CD4-positive, alpha-beta T cell (primary cell): Measurements from ENCODE around the gene WWOX. TPM values are rescaled to one million over a fixed set of nuclear protein-coding genes. Genes with fewer than 3 reads are reported as not detected.

ENCODE experiments used
- ATAC-seq: fragments of 200-7000 bp; cut with Tn5 transposase; one replicate; pipeline ENCODE4 v1.10.0; 2022; ENCODE audit warnings: mild to moderate bottlenecking; ENCODE audit not compliant: poor library complexity
- CTCF ChIA-PET: fragments of 350-600 bp; sonication (Branson Sonifier 250); formaldehyde crosslinking; loops from one replicate; lab custom pipeline; 2021; ENCODE audit warnings: antibody characterized with exemption, inconsistent platforms; lab: Charles Lee
- POLR2A ChIA-PET: fragments of 350-600 bp; sonication (Branson Sonifier 250); formaldehyde crosslinking; loops from one replicate; lab custom pipeline; 2021; ENCODE audit warnings: antibody characterized with exemption, inconsistent platforms; lab: Charles Lee
- DNase-seq, 14 experiments: peaks; one replicate each; pipeline ENCODE4 v3.0.0-alpha.2; 2013 to 2020; ENCODE audit warnings: mixed read lengths in 2 of 14
- H3K27ac ChIP-seq, 2 donors: one replicate each; pipeline versions ENCODE4 v1.5.1 to v1.7.0; 2013; ENCODE audit warnings: low read length in 2 of 2, low read depth in 1 of 2, mild to moderate bottlenecking in 1 of 2
- H3K27me3 ChIP-seq, 2 experiments: 1 replicate in 1 of 2; 2 replicates in 1 of 2; pipeline versions ENCODE4 v1.6.1 to v1.7.0; 2013; ENCODE audit warnings: low read length in 2 of 2, control low read depth in 1 of 2, mild to moderate bottlenecking in 1 of 2, moderate library complexity in 1 of 2; ENCODE audit not compliant: insufficient read depth in 2 of 2, control insufficient read depth in 1 of 2
- H3K36me3 ChIP-seq: one replicate; pipeline ENCODE4 v1.6.1; 2013; ENCODE audit warnings: low read length, control low read depth; ENCODE audit not compliant: insufficient read depth
- H3K4me1 ChIP-seq: one replicate; pipeline ENCODE4 v1.6.1; 2013; ENCODE audit warnings: low read length, control low read depth; ENCODE audit not compliant: insufficient read depth
- H3K4me3 ChIP-seq: one replicate; pipeline ENCODE4 v1.5.1; 2013; ENCODE audit warnings: mild to moderate bottlenecking, low read length, moderate library complexity
- H3K9me3 ChIP-seq, 2 experiments: 1 replicate in 1 of 2; 2 replicates in 1 of 2; pipeline versions ENCODE4 v1.6.1 to v1.7.0; 2013; ENCODE audit warnings: low read length in 2 of 2, mild to moderate bottlenecking in 2 of 2, control low read depth in 1 of 2, moderate library complexity in 1 of 2; ENCODE audit not compliant: control insufficient read depth in 1 of 2, insufficient read depth in 1 of 2
- H3K27ac Mint-ChIP-seq: one replicate; pipeline ENCODE4 v1.8.0; 2020; ENCODE audit warnings: mixed read lengths
- H3K27me3 Mint-ChIP-seq: one replicate; pipeline ENCODE4 v1.8.0; 2021; ENCODE audit warnings: mixed read lengths
- H3K36me3 Mint-ChIP-seq: one replicate; pipeline ENCODE4 v1.8.0; 2021; ENCODE audit warnings: low read depth, mixed read lengths
- H3K4me1 Mint-ChIP-seq: one replicate; pipeline ENCODE4 v1.8.0; 2021; ENCODE audit warnings: low read depth, mixed read lengths
- H3K4me3 Mint-ChIP-seq: one replicate; pipeline ENCODE4 v1.8.0; 2020; ENCODE audit warnings: mild to moderate bottlenecking, mixed read lengths
- H3K9me3 Mint-ChIP-seq: one replicate; pipeline ENCODE4 v1.8.0; 2020; ENCODE audit warnings: mixed read lengths
- CTCF ChIP-seq: fragments of 200-600 bp; IDR thresholded peaks from one replicate; pipeline ENCODE4 v1.8.0; 2022; ENCODE audit warnings: antibody characterized with exemption, mild to moderate bottlenecking
- intact Hi-C, 2 experiments: fragments of 100-400 bp; cut with DNase I in 1 of 2; cut with micrococcal nuclease in 1 of 2; formaldehyde crosslinking; loops; one replicate each; pipeline versions ENCODE4 v1.15.1 to v1.9.0; 2023 to 2025; cut with DNase I, micrococcal nuclease
- total RNA-seq, 174 experiments: library from RNA in 2 of 174; stranded (reverse) in 2 of 174; gene quantifications; one replicate each; pipeline ENCODE4 v1.2.3 and lab custom pipeline; 2021 to 2026

The WWOX gene
- total RNA-seq, 2 experiments from 2014 or later = 19.3 to 21.7 TPM

DNA sequence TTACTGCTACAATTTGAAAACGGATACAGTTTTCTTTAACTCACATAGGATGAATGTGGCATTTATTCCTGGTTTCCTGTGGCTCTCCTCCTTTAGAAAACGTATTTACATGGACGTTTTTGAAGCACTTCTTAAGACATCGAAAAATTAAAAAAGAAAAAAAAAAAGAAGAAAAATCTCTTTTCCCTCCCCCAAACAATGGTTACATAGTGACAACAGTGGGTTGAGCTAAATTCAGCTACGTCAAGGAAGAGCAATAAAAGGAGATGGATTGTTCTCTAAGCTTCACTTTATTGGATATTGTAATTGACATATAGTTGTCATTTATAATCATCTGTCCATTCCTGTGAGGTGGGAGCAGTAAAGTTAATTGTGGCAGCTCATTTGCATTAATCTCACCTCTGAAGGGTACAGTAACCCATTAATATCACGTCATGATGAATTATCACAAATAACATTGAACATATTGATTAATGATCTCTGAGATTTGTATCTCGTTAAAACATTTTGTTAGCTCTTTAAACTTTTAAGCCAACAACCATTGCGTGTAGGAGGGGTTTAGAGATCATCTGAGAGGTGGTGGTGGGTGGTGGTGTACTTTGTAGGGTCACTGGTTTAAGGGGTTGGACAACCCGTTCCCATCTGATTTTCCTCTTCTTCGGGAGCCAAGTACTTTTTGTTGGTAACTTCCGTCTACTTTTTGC is 184.2 kb downstream of the WWOX start:
- H3K36me3 ChIP-seq = no peaks in the 10 kb centered on the region
- Mint-ChIP-seq H3K36me3 (no peaks in the 10 kb centered on the region), H3K4me3 (no peak overlapping the region), H3K27ac (no peak overlapping the region), H3K4me1 (no peaks in the 10 kb centered on the region), H3K27me3 (no peaks in the 10 kb centered on the region), H3K9me3 (no peaks in the 10 kb centered on the region)
- no peaks in the 10 kb centered on the region for H3K27me3 ChIP-seq
- CTCF ChIA-PET = no interaction called here
- ATAC-seq = no peak
- no peaks in the 10 kb centered on the region for H3K4me1 ChIP-seq
- no peaks in the 10 kb centered on the region for H3K9me3 ChIP-seq
- intact Hi-C loops = no loop called here
- H3K27ac ChIP-seq = no peak overlapping the region
- no peak for TF ChIP-seq CTCF
- H3K4me3 ChIP-seq = no peak overlapping the region
- POLR2A ChIA-PET = no interaction called here
- no peak for DNase-seq

GRCh38 chr16:78284326-78284725 is 184.9 kb downstream of the WWOX start:
- no peak for ATAC-seq
- H3K27ac Mint-ChIP-seq = no peak overlapping the region
- no peaks in the 10 kb centered on the region for H3K9me3 ChIP-seq
- POLR2A ChIA-PET = no interaction called here
- H3K36me3 Mint-ChIP-seq = no peaks in the 10 kb centered on the region
- no peaks in the 10 kb centered on the region for H3K9me3 Mint-ChIP-seq
- no peak overlapping the region for H3K4me3 ChIP-seq
- H3K27me3 ChIP-seq = no peaks in the 10 kb centered on the region
- intact Hi-C loops = no loop called here
- no peak for TF ChIP-seq CTCF
- no peak overlapping the region for H3K27ac ChIP-seq
- H3K4me1 ChIP-seq = no peaks in the 10 kb centered on the region
- no peaks in the 10 kb centered on the region for H3K27me3 Mint-ChIP-seq
- no peak overlapping the region for H3K4me3 Mint-ChIP-seq
- DNase-seq = no peak
- CTCF ChIA-PET = no interaction called here
- H3K4me1 Mint-ChIP-seq = no peaks in the 10 kb centered on the region
- no peaks in the 10 kb centered on the region for H3K36me3 ChIP-seq

GRCh38 chr16:78284957-78285434 is 185.5 kb downstream of the WWOX start:
- no peaks in the 10 kb centered on the region for H3K36me3 Mint-ChIP-seq
- H3K27ac Mint-ChIP-seq = no peak overlapping the region
- ChIA-PET POLR2A (no interaction called here), CTCF (no interaction called here)
- no peak for DNase-seq
- H3K9me3 Mint-ChIP-seq = no peaks in the 10 kb centered on the region
- Histone ChIP-seq H3K9me3 (no peaks in the 10 kb centered on the region), H3K4me1 (no peaks in the 10 kb centered on the region), H3K36me3 (no peaks in the 10 kb centered on the region), H3K4me3 (no peak overlapping the region), H3K27me3 (no peaks in the 10 kb centered on the region), H3K27ac (no peak overlapping the region)
- no peaks in the 10 kb centered on the region for H3K4me1 Mint-ChIP-seq
- ATAC-seq = no peak
- H3K27me3 Mint-ChIP-seq = no peaks in the 10 kb centered on the region
- H3K4me3 Mint-ChIP-seq = no peak overlapping the region
- intact Hi-C loops = no loop called here
- no peak for TF ChIP-seq CTCF
